Diencephalon (tissue), 1 donor: ENCODE data around the gene PKNOX1. TPM values are rescaled to one million over a fixed set of nuclear protein-coding genes. Genes with fewer than 3 reads are reported as not detected.

Source experiments
- small RNA-seq: library from RNA; depleted of rRNA; stranded (forward); fragments of <200 nt; gene quantifications from one replicate; pipeline ENCODE3, GENCODE V24; 2014
- total RNA-seq: library from RNA; depleted of rRNA; stranded (reverse); fragments of >200 nt; gene quantifications from one replicate; pipeline ENCODE4 v1.2.3, GENCODE V29; 2014

PKNOX1 gene
- 15.0 TPM for total RNA-seq

GRCh38 chr21:42973991-42974831, at the start of gene PKNOX1:
Gene PKNOX1 (plus strand): TSS chr21:42974562. CDS start chr21:43004382, 29,820 bp downstream.

GRCh38 chr21:42925114-42925926, 49.0 kb upstream of the PKNOX1 start, which contains the start of gene ERVH48-1:
Gene ERVH48-1 (minus strand): TSS chr21:42925630. CDS start chr21:42919006, 6,624 bp downstream.

GRCh38 chr21:43075170-43076022, 101.0 kb downstream of the PKNOX1 start, which contains the start of gene CBS:
Gene CBS (minus strand): TSS chr21:43075835. CDS start chr21:43072193, 3,642 bp downstream.

Small RNA genes within 50 kb of the gene (small RNA-seq; reads per million reads assigned to genes)
- gene MIR5692B = not detected

Other genes starting within 250 kb of the PKNOX1 start
- gene WDR4, start 95.0 kb upstream of the PKNOX1 start, total RNA-seq = 12.7 TPM
- gene NDUFV3, start 81.3 kb upstream of the PKNOX1 start, total RNA-seq = 33.7 TPM
- gene ERVH48-1, start 48.9 kb upstream of the PKNOX1 start, total RNA-seq = 0.23 TPM
- 51.9 TPM for gene CBS, start 101.3 kb downstream of the PKNOX1 start, total RNA-seq
- 22.8 TPM for gene U2AF1, start 133.0 kb downstream of the PKNOX1 start, total RNA-seq
- gene CRYAA, start 194.4 kb downstream of the PKNOX1 start, total RNA-seq = not detected